Esophagus muscularis mucosa (tissue), 4 donors: ENCODE results near the gene RASGRF2.

Experiments used
- CTCF ChIP-seq, 3 experiments: fragments of 200-600 bp in 2 of 3; fragments of 450-650 bp in 1 of 3; sonication (generic) in 2 of 3; IDR thresholded peaks; one replicate each; pipeline ENCODE4 v1.5.1; 2017 to 2019; ENCODE audit warnings: antibody characterized with exemption in 3 of 3, mild to moderate bottlenecking in 2 of 3, moderate library complexity in 1 of 3
- EP300 ChIP-seq: sonication (generic); formaldehyde crosslinking; IDR thresholded peaks from one replicate; pipeline ENCODE4 v1.6.1; 2017; ENCODE audit warnings: antibody characterized with exemption
- POLR2AphosphoS5 ChIP-seq, 2 donors: sonication (generic); formaldehyde crosslinking; IDR thresholded peaks; one replicate each; pipeline ENCODE4 v1.6.1; 2017; ENCODE audit warnings: antibody characterized with exemption in 2 of 2

GRCh38 chr5:81045389-81045807, 85.2 kb downstream of the RASGRF2 start:
- TF ChIP-seq POLR2AphosphoS5 (IDR thresholded peaks at IDR 0.05) (no peak), EP300 (no peak), CTCF (IDR thresholded peaks at IDR 0.05) (no peak)
